ENCODE measurements around the gene TRIO.

The TRIO gene

DNA sequence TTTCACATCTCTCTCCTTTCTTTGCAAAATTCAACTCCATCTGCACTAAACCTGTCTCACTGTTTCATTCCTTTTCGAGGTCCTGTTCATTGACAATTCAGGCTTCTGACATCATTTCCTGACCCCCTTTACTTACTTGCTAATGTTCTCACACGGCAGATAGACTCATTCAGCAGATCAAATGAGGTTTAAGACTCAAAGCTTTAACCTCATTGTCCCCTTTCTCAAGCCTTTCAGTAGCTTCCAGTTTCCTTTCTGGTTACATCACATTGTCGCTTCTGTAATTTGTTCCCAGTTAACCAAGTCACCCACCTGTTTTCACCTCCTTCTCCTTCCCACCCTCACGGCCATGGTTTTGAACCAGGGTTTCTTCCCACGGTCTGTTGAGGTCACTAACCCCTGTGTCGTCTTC lies 295.1 kb downstream of the TRIO start:
- DNase-seq (ENCODE audit: low read depth) = no peak

DNA sequence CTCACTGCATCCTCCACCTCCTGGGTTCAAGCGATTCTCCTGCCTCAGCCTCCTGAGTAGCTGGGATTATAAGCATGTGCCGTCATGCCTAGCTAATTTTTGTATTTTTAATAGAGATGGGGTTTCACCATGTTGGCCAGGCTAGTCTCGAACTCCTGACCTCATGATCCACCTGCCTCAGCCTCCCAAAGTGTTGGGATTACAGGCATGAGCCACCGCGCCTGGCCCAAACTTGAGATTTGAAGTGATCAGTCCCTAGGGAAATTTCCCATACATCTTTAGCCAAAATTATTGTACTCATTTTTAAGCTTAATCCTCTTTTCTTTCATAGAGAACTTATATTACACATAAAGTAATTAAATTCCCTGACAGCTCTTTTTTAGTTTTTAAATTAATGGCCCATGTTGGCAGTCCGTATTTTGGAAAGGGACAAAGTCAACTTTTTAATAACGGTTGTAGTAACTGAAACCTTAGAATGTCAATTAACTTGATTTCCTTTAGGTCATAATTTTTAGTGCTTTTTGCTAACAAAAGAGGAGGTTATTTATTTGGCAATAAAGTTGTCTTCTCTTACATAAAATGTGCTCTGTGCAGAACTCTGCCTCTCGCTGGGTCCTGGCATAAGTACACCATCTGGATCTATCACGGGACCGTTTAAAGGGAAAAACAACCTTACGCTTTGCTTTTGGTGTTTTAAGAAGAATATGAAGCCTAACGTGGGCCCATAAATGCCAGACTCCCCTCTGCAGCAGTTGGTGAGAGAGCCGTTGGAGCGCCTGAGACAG lies 296.1 kb downstream of the TRIO start:
- no peak for DNase-seq (ENCODE audit: low read depth)

DNA sequence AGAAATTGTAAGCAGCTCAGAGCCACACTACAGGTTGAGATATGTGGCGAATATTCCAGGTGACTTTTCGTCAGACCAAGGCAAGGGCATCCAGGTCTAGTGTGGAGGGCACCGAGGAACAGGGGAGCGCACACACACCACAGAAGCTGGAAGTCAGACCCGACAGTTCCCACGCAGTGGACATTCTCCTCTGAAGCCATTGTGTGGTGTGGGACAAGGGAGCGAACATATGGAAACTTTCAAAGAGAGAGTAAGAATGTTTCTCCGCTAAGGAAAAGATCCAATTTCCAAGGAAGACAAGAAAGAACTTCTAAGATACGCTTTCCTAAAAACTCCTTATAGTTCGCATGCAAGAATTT lies 297.1 kb downstream of the TRIO start:
- DNase-seq (ENCODE audit: low read depth) = no peak

DNA sequence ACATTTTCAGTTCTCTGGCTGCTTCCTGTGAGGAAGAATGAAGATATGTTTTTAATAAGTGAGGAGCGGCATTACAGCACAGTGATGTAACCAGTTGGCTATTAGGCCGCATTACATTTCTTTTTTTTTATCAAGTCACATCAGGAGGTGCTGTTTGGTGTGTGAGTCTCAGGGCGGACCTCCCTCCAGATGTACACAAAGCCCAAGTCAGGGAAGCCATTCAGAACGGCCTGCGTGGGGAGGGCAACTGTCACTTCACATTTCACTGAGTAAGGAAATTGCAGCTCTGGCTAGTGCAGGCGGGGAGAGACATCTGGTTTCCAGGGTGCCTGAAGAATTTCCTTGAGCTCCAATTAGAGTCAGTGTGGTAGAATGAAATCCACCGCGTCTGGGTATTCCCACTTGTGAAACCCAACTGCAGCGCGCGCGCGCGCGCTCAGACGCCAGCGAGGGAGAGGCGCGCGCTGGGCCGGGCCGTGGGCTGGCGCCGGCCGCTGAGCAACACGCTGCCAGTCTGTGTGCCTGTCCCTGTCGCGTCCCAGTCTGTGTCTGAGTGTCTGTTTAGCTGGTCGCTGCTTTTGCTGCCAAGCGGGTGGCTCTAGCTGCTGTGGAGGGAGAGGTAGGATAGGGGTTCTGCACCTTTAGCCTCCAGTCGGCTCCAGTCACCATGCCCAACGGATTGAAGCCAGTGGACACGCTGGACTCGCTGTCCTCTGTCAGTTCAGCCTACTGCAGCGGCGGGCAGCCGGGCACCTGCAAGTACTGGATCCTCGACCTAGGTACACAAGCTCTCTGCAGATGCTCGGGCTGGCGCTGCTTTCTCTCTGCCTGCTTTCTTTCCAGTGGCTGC lies 297.7 kb downstream of the TRIO start:
- DNase-seq (ENCODE audit: low read depth) = no peak

DNA sequence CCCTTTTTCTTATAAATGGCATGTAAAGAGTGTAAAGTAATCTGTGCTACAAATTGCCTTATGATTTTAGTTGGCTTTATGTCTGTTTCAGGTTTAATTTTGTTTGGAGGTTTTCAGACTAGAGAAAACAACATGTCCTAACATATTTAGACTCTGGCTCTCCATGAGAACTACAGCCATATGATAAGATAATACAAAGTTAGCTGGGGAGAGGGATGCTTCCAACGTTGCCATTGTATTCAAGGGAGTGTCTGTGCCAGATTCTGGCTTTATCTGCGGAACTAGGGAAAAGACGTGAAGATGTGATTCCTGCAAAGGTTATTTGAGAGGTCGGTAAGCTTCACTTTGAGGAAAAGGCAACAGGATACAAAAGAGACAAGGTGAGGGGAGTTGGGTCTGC lies 298.5 kb downstream of the TRIO start:
- no peak for DNase-seq (ENCODE audit: low read depth)

DNA sequence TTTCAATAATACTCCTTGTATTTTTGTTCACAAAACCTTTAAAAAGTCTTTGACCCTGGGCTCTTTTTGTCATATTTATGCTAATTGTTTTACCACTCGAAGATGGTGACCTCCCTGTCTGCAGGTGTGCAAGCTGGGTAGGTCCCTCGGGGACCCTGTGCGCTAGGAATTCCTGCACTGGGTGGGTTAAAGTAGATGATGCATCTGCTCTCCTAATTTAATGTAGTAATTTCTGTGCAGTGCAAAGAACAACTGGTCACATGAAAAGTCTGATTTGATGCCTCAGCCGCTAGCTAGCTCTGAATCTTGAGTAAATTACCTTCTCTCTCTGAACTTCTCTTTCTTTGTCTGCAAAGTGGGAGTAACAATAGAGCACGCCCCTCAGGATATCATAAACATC lies 299.4 kb downstream of the TRIO start:
- DNase-seq (ENCODE audit: low read depth) = no peak

DNA sequence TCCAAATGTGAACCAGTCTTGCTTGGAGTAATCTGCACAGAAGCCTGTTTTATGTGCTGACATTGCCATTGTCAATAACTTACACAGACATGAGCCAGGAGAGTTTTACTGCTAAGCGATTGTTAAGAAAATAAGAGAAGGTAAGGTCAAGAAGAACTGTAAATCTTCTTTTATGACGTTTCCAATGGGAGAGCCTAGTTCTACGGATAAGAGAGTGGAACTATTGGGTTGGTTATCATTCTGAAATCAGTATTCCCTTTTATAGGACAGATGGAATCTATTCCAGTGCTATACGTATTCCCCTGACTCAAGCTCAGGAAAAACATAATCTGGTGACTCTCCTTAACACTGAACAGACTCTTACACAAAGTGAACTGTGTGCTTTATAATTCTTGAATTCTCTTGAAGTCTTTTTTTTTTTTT lies 300.5 kb downstream of the TRIO start:
- DNase-seq (ENCODE audit: low read depth) = no peak

DNA sequence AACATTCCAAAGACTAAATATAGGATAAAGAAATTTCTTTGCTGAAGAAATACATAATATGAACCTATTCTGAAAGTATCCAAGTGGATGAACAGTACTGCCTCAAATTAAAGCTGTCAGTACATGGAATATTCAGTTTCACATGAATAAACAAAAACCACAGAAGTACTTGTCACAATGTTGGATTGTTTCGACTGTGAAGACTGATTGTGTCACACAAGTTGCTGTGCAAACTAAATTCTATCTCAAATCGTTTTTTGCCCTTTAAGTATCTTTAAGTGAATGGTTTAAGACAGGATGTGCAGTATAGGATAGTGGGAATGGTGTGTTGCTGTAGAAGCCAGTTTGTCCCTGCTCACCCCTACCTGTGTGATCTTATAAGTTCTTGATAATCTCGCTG lies 301.0 kb downstream of the TRIO start:
- no peak for DNase-seq (ENCODE audit: low read depth)

DNA sequence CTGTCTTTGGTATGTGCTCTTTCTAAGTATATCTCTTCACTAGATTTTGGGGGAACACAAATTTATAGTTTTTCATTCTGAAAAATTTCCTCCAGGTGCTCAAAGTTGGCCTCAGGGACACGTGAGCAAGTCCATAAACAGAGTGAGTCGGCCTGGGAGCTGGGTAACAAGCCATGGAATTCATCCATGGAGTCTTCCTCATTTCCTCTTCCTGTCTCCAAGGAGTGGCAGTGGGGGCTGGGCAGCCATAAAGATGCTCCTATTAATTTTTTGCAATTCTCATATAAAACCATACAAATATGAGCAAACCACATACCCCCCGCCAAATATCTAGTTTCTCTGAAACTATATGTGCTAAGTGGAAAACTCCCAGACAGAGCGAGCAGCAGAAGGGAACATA lies 301.9 kb downstream of the TRIO start:
- no peak for DNase-seq (ENCODE audit: low read depth)

DNA sequence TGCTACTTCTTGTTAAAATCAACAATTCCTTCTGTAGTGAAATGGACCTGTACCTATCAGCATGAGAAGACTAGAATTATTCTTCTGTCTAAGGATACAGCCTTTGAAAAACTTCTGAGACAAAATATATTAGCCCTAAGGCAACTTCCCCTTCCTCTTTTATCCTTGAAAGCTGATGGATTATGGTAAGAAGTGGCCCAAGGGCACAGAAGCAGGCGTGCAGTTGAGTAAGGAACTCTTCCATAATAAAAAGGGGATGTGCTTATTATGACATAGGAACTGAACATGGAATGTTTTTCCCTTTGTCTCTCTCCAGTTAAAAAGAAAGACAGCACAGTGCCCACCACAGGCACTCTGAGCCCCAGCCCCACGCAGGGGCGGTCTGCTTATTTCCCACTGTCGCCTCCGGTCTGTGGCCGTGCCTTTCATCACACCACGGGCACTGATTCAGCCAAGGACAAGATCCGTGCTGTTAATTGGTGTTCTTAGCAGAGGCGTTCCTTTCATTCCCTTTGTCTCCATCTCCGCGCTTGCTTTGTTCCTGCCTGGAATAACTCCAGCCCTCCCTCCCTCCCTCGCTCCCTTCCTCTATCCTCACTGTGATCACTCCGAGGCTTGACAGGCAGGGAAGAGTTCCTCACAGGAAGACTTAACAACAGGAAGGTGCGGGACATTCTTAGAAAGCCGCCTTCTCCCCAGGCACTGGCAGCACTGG lies 302.6 kb downstream of the TRIO start:
- no peak for DNase-seq (ENCODE audit: low read depth)

DNA sequence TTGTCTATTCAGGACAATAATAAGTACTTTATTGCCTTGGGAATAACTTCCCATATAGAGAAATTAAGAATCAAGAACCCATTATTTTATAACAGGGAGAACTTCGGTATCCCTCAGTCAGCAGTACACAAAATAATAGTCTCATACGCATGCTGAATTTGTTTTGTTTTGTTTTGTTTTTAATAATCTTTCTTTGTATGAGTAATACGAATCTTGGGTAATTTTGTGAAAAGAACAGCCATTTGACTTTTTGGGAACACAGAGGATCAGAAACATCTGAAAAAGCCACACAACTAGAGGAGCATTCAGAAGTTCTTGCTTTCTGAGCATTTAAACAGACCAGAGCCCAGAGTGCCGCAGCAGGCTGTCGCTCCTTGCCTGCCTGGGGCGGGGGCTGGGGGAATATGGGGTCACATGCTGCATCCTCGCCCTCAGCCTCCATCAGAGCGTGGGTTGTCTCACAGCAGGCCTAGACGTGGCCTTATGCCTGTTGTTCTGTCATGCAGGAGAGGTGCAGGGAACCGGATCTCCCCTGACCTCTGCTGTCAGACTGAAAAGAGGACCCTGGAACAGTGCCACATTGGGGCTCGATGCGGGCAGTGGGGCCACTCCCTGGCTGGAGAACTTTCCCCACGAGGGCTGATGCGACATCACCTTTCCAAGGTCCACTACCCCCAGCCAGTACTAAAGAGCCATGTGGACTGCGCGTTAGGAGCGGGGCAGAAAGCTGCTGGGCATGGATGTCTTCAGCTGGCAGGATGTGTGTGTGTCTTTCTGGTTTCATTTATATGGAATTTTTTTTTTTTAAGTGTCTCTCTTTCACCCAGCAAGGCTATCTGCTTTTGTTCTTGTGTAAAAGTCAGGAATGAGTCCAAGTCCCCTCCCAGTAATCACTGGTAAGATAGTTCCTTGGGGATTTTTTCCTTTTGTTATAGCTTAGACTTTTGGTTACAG lies 305.1 kb downstream of the TRIO start:
- DNase-seq (ENCODE audit: low read depth) = no peak

DNA sequence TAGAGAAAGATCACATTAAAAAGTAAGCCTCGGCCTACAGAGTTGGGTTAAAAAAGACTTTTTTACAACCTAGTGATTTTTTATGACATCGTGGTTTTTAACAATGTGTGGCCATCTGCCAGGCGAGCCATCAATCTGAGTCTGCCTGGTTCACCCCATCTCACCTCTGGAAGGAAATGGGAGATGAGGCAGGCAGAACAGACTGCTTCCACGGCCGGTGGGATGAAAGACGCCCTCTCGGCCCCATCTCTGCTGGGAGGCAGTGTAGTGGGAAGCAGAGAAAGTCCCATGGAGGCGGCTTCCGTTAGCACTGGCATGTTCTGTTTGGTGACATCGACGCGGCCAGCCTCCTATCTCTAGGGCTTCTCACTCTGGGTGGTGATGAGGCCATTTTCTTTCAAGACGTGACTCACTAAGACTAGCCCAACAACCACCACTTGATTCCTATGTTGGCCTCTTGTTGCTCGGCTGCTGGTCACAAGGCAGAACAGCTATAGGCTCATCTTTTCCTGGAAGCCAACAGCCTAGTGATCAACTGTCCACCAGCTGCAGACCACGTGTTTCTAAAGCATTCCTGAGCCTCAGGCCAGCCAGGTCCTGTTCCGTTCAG lies 306.0 kb downstream of the TRIO start:
- no peak for DNase-seq (ENCODE audit: low read depth)

DNA sequence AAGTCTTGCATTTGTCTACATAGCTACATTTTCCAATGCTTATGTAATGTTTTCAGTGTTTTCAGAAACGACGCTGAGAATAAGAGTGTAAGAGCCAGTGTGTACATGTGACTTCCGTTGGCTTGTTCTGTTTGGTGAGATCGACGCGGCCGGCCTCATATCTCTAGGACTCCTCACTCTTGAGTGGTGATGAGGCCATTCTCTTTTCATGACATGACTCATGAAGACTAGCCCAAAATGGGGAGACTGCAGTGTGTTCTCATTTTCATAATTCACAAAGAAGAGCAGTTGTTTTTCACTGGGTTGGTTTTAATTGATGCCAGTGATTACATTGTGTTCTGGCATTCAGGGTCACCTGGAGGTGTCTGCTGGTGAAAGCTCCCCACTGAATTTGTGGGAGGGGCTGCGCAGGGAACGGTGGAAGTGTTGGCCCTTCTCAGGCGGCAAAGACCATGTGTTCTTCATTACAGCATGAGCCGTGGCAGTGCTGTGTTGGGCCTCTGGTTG lies 306.9 kb downstream of the TRIO start:
- DNase-seq (ENCODE audit: low read depth) = no peak

DNA sequence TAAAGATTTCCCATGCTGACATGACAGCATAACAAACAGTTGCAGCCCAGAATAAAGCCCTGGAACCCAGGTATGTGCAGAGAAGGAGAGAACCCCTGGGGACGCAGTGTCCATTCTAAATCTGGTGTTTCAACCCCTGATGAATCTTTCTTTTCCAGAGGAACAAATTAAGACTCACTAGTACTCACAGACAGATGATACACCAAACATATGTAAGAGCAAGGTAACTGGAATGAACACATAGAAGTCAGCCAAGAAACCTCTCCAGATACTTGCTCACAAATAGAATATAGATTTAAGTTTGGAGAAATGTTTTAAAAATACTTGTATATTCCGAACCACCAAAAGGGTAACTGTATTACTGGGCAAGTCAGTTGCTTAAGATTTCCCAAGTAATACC lies 307.6 kb downstream of the TRIO start:
- no peak for DNase-seq (ENCODE audit: low read depth)

DNA sequence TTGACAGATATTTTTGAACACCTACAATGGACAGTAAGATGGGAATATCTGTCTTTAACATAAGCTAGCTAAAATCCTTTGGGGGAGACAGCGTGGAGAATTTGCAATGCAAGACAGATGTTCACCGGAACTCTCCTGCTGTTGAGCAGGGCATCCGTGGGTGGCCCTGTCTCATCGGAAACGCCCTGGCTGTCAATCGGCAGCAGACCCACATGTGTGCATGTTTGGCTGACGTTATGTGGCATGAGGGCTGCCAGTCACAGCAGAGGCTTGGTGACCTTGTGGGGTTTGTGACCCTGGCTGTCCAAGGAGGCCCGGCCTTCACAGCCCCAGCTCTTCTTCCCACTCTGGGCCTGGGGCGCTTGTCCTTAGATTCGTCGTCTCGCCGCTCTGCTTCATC lies 308.7 kb downstream of the TRIO start:
- no peak for DNase-seq (ENCODE audit: low read depth)

DNA sequence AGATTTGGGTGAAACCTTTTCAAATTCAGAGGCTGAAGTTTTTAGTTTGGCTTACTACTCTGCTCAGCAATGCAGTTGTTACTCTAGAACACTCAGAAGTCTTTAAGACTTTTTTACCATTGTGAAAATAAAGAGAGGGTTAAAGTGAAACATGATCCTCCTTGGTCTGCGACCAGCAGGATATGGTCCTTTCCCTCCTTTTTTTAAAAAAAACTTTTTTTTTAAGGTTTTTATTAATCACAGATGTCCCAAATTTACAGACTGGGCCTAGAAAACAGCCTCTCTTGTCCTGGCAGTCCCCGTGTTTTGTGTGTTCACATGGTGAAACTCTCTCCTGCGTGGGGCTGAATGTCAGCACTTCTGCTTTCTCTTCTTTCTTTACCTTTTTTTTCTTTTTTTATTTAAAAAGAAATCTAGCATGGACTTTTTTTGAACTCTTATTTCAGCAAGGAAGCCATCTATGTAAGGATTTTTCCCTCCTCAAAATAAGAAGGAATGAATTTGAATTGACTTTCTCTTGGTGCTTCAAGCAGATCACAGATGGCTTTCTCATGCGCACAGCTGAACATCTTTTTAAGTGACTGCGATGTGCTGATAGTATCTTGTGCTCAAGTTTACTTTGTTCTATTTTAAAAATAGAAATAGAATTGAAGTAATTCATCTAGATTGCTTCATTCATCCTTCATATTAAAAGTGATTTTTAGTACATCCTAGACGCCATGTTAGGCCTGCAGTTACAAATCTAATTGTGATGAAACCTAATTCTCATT lies 309.7 kb downstream of the TRIO start:
- no peak for DNase-seq (ENCODE audit: low read depth)

DNA sequence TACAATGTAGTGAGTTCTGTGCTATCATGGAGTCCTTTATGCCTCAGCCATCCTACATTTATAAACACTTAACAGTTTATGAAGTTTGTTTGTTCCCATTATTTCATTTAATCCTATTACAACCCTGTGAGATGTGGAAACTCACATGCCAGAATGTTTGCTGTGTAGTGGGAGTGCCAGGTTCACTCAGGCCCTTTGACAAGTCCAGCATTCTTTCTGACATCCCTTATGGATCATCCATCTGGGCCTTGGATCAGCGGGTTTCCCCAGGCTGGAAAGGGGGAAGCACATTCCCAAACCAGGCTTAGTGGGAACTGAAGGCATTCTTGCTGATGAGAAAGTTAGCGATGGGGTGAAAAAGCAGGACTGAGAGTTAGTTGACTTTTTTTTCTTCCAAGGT lies 310.3 kb downstream of the TRIO start:
- no peak for DNase-seq (ENCODE audit: low read depth)

DNA sequence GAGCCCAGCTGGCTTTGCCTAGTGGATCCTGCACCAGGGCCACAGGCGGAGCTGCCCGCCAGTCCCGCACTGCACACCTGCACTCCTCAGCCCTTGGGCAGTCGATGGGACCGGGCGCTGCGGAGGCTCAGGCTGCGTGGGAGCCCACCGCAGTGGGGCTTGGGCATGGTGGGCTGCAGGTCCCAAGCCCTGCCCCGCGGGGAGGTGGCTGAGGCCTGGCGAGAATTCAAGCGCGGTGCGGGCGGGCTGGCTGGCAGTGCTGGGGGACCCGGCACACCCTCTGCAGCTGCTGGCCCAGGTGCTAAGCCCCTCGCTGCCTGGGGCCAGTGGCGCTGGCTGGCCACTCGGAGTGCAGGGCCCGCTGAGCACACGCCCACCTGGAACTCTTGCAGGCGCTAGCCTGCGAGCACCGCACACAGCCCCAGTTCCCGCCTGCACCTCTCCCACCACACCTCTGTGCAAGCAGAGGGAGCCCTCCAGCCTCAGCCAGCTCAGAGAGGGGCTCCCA lies 312.7 kb downstream of the TRIO start:
- DNase-seq (ENCODE audit: low read depth) = no peak

DNA sequence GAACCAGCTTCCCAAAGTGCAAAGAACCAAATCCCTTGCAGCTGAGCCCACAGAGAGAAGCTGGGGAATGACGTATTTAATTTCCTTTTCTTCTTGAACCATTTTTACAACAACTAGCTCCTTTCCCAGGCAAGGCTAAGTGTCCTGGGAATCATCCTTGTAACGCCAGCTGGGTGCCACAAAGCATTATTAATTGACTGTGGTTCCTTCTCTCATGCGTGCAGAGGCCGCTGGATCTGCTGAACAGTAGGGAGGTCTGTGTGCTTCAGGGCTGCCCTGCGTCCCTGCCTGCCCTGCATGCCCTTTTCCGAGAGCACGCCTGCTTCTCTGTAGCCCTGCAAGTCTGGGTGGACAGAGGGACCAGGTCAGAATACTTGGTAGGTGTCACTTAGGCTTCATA lies 314.3 kb downstream of the TRIO start:
- no peak for DNase-seq (ENCODE audit: low read depth)

DNA sequence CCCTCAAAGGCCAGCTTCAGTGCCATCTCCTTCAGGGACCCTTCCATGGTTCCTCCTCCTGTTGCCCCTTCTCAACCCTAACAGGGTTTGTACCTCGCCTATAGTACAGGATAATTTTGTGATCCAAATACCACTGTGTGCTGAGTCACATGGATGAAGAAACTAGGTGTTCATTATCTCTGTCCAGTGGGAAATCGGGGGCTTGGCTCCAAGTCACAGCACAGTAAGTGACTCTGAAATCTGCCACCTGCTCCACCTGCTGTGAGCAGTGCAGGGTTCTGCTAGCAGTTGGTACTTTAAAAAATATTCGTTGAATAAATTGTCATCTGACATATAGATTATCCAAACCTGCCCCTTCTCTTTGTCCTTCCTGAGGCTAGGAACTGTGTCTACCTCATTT lies 315.3 kb downstream of the TRIO start:
- DNase-seq (ENCODE audit: low read depth) = no peak
